Superior temporal gyrus (tissue), 1 donor: Measurements from ENCODE around the gene RAMAC.
A peak's percentile ranks its signal among the peaks of the same experiment; 100 is the strongest.
"Not testable (repeated sequence)": the region's sequence is repeated elsewhere in the genome, so short reads cannot be mapped to it uniquely, and the experiment has no call there.

ENCODE experiments used
- DNase-seq: peaks from one replicate; pipeline ENCODE4 v3.0.0-alpha.2; 2016; ENCODE audit errors: extremely low spot score

Gene RAMAC

GRCh38 chr15:83014205-83014653 lies 28.2 kb downstream of the RAMAC start:
- DNase-seq = no peak

DNA sequence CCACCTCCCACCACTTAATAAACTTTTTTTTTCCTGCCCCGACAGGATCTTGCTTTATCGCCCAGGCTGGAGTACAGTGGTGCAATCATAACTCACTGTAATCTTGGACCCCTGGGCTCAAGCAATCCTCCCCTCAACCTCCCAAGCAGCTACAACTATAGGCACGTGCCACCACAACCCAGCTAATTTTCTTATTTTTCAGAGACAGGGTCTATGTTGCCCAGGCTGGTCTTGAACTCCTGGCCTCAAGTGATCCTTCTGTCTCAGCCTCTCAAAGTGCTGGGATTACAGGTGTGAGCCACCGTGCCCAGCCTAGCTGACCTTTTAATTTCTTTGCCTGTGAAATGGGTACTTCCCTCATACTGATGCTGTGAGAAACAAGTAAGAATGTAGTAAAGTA lies 29.4 kb downstream of the RAMAC start:
- DNase-seq = no peak

- DNase-seq = no peak
These were observed 30.9 kb downstream of the RAMAC start for GRCh38 chr15:83016906-83017305.

DNA sequence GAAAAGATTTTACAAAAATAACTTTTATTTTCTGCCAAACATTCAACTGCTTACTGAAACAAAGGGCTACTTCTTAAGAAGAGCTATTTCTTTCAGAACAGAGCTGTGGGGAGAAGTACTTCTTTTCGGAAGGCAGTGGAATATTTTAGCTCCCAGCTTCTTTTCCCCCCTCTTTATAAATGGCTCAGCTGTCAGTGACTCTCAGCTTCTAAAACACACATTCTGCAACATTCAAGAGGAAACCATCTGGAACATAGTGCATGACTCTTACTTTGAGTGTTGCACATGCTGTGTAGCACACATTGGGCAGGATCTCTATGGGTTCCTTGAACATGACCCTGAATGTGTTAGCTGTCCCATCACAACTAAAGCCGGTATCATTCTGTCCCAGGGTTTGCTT lies 32.4 kb downstream of the RAMAC start:
- DNase-seq = peak; percentile 41

- no peak for DNase-seq
These were observed 44.0 kb downstream of the RAMAC start for GRCh38 chr15:83030021-83030420.

GRCh38 chr15:83031234-83031633 lies 45.2 kb downstream of the RAMAC start:
- not testable (repeated sequence) for DNase-seq

- no peak for DNase-seq
These were observed 50.2 kb downstream of the RAMAC start for GRCh38 chr15:83036253-83036652.

- DNase-seq = no peak
These were observed 53.2 kb downstream of the RAMAC start for GRCh38 chr15:83039206-83039605.
